GM21360 (cell line): Measurements from ENCODE around the gene USH1G.

ENCODE experiments used
- ATAC-seq: cut with Tn5 transposase; IDR thresholded peaks from one replicate; pipeline ENCODE4 v1.9.1; 2021; ENCODE audit warnings: mild to moderate bottlenecking, moderate library complexity; ENCODE audit not compliant: unreplicated experiment

The USH1G gene

GRCh38 chr17:74954665-74955421 lies 31.8 kb upstream of the USH1G start:
- ATAC-seq, result no peak

GRCh38 chr17:74954115-74954514 lies 31.1 kb upstream of the USH1G start:
- ATAC-seq, result no peak

GRCh38 chr17:74953134-74953687 lies 30.2 kb upstream of the USH1G start:
- no peak for ATAC-seq

GRCh38 chr17:74952431-74953133 lies 29.5 kb upstream of the USH1G start:
- ATAC-seq, result no peak

GRCh38 chr17:74951680-74952421 lies 28.8 kb upstream of the USH1G start:
- no peak for ATAC-seq

GRCh38 chr17:74951065-74951464 lies 28.0 kb upstream of the USH1G start:
- no peak for ATAC-seq

GRCh38 chr17:74950207-74950606 lies 27.2 kb upstream of the USH1G start:
- no peak for ATAC-seq

- no peak for ATAC-seq
These were observed 26.5 kb upstream of the USH1G start for GRCh38 chr17:74949455-74950115.

- ATAC-seq, result no peak
These were observed 24.1 kb upstream of the USH1G start for GRCh38 chr17:74947041-74947754.

- no peak for ATAC-seq
These were observed 23.6 kb upstream of the USH1G start for GRCh38 chr17:74946641-74947040.

GRCh38 chr17:74945543-74945942 lies 22.5 kb upstream of the USH1G start:
- no peak for ATAC-seq

- no peak for ATAC-seq
These were observed 20.9 kb upstream of the USH1G start for GRCh38 chr17:74943808-74944522.

- no peak for ATAC-seq
These were observed 18.2 kb upstream of the USH1G start for GRCh38 chr17:74941128-74941725.

- no peak for ATAC-seq
These were observed 16.5 kb upstream of the USH1G start for GRCh38 chr17:74939534-74939933.

- no peak for ATAC-seq
These were observed 15.3 kb upstream of the USH1G start for GRCh38 chr17:74938194-74938950.

GRCh38 chr17:74937064-74938051 lies 14.3 kb upstream of the USH1G start:
- ATAC-seq, result no peak

GRCh38 chr17:74936470-74936799 lies 13.4 kb upstream of the USH1G start:
- ATAC-seq, result no peak
